Activated CD4-positive, alpha-beta T cell treated with anti-CD3 and anti-CD28 coated beads, Interleukin-2, amount 50 U/mL, for 48 hours (primary cell): ENCODE measurements around the gene UBA3.

Experiments
- DNase-seq, 2 experiments: peaks; one replicate each; pipeline ENCODE4 v3.0.0-alpha.2; 2020

Gene UBA3

GRCh38 chr3:69097407-69098086 is 17.4 kb upstream of the UBA3 start:
- DNase-seq: no peak

- no peak for DNase-seq
Observed at GRCh38 chr3:69096299-69096698, 16.1 kb upstream of the UBA3 start.

- DNase-seq: peak in 1 of 2 experiments; percentile 49
Observed at GRCh38 chr3:69095636-69096035, 15.5 kb upstream of the UBA3 start.

GRCh38 chr3:69094467-69095205 is 14.5 kb upstream of the UBA3 start:
- DNase-seq: no peak

GRCh38 chr3:69092030-69092516 is 11.9 kb upstream of the UBA3 start:
- no peak for DNase-seq

- no peak for DNase-seq
Observed at GRCh38 chr3:69091389-69092029, 11.3 kb upstream of the UBA3 start.

- no peak for DNase-seq
Observed at GRCh38 chr3:69090021-69090420, 9.9 kb upstream of the UBA3 start.

GRCh38 chr3:69088063-69088462 is 7.9 kb upstream of the UBA3 start:
- DNase-seq: no peak

GRCh38 chr3:69087030-69087791 is 7.0 kb upstream of the UBA3 start:
- DNase-seq: no peak

GRCh38 chr3:69085833-69086722 is 5.9 kb upstream of the UBA3 start:
- DNase-seq: peak; percentile 84 to 87

GRCh38 chr3:69085168-69085832 is 5.1 kb upstream of the UBA3 start:
- no peak for DNase-seq

- DNase-seq: peak; percentile 89 to 92
Observed at GRCh38 chr3:69084326-69085167, 4.4 kb upstream of the UBA3 start, which contains the start of gene ARL6IP5. Gene ARL6IP5 (plus strand): TSS chr3:69084937. CDS start chr3:69085048, 111 bp downstream.

GRCh38 chr3:69082805-69083204 is 2.6 kb upstream of the UBA3 start:
- peak; percentile 70 to 82 for DNase-seq

GRCh38 chr3:69082361-69082760 is 2.2 kb upstream of the UBA3 start:
- no peak for DNase-seq

GRCh38 chr3:69081583-69082262 is 1.6 kb upstream of the UBA3 start:
- DNase-seq: no peak

GRCh38 chr3:69079269-69080159 is 651 bp downstream of the UBA3 start:
- no peak for DNase-seq

GRCh38 chr3:69072928-69073327 is 7.2 kb downstream of the UBA3 start:
- no peak for DNase-seq

- DNase-seq: no peak
Observed at GRCh38 chr3:69066121-69066520, 14.0 kb downstream of the UBA3 start.
